NCI-H1105 treated with DMSO at 0.1 percent for 48 hours (cell line): Measurements from ENCODE around the gene LIX1.
"Not testable (repeated sequence)": the region's sequence is repeated elsewhere in the genome, so short reads cannot be mapped to it uniquely, and the experiment has no call there.

ENCODE experiments used
- DNase-seq: peaks from one replicate; lab custom pipeline; 2025; lab: John Stamatoyannopoulos, UW

The LIX1 gene

GRCh38 chr5:97101189-97101910, 41.1 kb downstream of the LIX1 start:
- DNase-seq = no peak

GRCh38 chr5:97100476-97100875, 41.9 kb downstream of the LIX1 start:
- DNase-seq = no peak

GRCh38 chr5:97098922-97099321, 43.5 kb downstream of the LIX1 start:
- DNase-seq = no peak

GRCh38 chr5:97097326-97098230, 44.8 kb downstream of the LIX1 start:
- no peak for DNase-seq

GRCh38 chr5:97096846-97097245, 45.6 kb downstream of the LIX1 start:
- DNase-seq = no peak

GRCh38 chr5:97096191-97096590, 46.2 kb downstream of the LIX1 start:
- DNase-seq = no peak

- no peak for DNase-seq
These were observed 47.1 kb downstream of the LIX1 start for GRCh38 chr5:97095318-97095732.

GRCh38 chr5:97094579-97095317, 47.7 kb downstream of the LIX1 start:
- no peak for DNase-seq

GRCh38 chr5:97093193-97093592, 49.2 kb downstream of the LIX1 start:
- no peak for DNase-seq

- no peak for DNase-seq
These were observed 51.5 kb downstream of the LIX1 start for GRCh38 chr5:97090944-97091343.

GRCh38 chr5:97089149-97089801, 53.1 kb downstream of the LIX1 start:
- DNase-seq = no peak

GRCh38 chr5:97088774-97089148, 53.6 kb downstream of the LIX1 start:
- DNase-seq = no peak

GRCh38 chr5:97087138-97087537, 55.3 kb downstream of the LIX1 start:
- DNase-seq = no peak

GRCh38 chr5:97085459-97086181, 56.8 kb downstream of the LIX1 start:
- no peak for DNase-seq

- not testable (repeated sequence) for DNase-seq
These were observed 57.5 kb downstream of the LIX1 start for GRCh38 chr5:97084782-97085458.

- no peak for DNase-seq
These were observed 63.3 kb downstream of the LIX1 start for GRCh38 chr5:97078958-97079743.

GRCh38 chr5:97077246-97077645, 65.2 kb downstream of the LIX1 start:
- DNase-seq = no peak

GRCh38 chr5:97076098-97076497, 66.3 kb downstream of the LIX1 start:
- no peak for DNase-seq

GRCh38 chr5:97075649-97076048, 66.8 kb downstream of the LIX1 start:
- no peak for DNase-seq
